GM19023 (cell line): ENCODE measurements around the gene RND3.

Source experiments
- ATAC-seq: cut with Tn5 transposase; IDR thresholded peaks from one replicate; pipeline ENCODE4 v1.9.1; 2021; ENCODE audit warnings: mild to moderate bottlenecking, moderate library complexity; ENCODE audit not compliant: unreplicated experiment

Gene RND3, protein sequence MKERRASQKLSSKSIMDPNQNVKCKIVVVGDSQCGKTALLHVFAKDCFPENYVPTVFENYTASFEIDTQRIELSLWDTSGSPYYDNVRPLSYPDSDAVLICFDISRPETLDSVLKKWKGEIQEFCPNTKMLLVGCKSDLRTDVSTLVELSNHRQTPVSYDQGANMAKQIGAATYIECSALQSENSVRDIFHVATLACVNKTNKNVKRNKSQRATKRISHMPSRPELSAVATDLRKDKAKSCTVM

DNA sequence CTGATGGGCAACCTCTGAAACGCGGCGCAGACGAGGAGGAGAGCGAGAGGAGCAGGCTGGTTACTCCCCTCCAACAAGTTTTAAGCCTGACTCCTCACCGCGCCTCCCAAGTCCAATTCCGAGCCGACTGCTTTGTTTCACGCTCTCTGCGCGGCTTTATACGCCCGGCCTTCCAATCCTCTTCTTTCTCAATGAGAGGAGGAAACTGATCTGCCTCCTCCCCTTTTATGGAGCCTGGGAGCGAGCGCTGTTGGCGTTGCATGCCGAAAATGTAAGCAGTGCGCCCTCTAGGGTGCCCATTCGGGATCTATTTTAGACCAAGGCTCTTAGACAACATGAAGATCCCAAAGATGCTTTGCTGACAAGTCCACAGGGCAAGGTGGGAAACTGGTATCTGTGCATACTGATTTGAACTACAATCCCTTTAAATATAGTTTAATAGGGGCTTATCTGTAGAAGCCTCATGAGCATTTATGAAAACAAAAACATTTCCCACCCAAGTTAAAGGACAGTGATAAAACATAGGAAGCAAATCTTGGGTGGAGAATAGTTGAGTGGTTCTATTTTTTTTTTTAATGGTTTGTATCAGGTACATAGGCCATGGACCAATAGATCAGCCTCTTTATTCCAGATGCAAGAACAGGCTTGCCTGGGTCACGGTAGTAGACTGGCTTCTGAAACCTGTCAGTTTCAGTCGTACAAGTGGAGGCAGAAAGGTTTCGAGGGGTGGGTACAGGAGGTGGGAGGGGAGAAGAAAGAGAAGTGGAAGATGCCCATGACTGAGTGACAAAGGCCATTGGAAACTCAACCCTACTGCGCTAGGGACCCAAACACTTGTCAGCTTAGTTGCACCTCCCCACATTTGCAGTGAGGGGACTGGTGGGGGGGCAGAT, at the start of gene RND3:
RND3 (minus strand) TSS at position 131 of the 893 bp plus-strand sequence. CDS start 250 bp downstream, outside the sequence.
- peak; percentile 74 for ATAC-seq

DNA sequence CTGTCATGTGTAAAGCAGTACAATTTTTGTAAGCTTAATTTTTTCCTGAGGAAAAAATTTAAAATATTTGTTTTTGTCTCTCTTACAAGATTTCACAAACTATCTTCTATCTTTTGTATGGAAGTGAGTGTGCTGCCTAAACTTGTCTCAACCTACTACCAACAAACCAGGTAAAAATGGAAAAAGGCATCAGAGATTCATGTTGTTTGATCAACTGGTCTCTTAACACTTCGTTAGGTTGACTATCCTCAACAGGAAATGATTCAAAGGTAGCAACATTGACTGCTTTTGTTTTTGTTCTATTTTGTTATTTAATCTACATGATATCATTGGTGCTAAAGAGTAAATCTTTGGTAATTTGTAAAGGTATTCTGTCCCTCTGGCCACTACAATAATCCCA, 47.7 kb upstream of the RND3 start:
- no peak for ATAC-seq

DNA sequence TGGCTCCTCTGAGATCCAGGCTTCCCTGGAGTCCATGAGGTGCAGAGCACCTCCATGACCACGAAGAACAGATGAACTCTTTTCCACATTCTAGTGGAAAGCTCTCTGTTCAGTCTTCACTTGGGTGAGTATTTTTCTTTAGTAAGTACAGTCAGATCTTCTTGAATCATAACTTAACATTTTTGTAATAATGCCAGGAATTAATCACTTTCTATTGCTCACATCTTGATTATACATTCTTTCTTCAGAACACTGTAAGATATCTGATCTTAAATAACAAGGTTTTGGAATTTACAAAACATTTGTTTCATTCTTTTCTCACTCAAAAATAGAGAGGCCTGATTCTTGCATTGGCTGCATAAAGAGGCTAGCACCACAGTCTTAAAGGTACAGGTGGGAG, 45.4 kb upstream of the RND3 start:
- ATAC-seq, result no peak

DNA sequence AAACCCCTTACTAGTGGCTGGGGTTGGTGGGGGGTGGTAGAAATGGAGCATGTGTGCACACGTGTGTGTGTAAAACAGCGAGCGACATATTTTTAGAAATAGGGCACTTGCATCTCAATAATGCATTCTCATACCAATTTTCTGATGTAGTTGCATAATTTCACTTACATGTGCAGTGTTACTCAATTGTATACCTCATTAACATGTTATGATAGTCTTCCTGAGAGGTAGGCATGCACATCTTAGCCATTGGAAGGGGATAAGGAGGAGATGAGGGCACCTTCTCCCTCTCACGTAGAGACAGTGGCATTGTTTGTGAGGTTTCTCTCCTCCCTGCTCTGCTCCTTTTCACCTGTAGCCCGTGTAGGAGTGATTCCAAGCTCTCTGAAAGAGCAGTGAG, 44.6 kb upstream of the RND3 start:
- ATAC-seq, result no peak

DNA sequence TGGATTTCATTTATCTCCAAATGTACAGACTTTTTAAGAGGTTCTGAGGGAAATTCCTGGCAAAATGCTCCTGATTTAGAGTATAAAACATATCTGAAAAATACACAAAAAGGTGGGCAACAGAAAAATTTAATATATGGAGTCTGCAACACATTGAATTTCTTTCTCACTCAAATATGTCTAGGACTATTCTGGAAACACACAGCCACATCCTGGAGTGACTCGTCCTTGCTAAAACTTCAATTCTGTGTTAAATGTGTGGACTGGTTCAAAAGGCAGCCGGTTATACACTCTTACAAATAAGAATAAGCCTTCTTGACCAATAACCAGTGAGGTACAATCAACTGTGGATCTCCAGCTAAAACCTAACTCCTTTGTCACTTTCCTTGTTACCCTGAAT, 44.1 kb upstream of the RND3 start:
- ATAC-seq, result no peak

DNA sequence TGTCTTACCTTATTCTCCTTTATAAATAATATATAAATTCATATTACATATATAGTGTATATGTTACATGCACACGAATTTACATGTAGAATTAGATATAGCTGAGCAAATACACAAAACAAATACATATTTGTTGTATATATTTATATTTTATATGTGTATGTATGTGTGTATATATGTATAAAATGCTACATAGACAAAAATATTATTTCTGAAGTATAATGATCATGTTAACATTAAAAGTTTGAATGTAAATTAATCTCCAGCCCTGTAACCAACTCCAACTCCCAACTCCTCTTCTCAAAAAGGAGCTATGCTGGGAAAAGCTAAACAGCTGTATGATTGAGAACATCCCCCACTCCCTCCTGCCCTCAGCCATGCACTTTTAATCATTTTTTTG, 42.7 kb upstream of the RND3 start:
- ATAC-seq, result no peak

DNA sequence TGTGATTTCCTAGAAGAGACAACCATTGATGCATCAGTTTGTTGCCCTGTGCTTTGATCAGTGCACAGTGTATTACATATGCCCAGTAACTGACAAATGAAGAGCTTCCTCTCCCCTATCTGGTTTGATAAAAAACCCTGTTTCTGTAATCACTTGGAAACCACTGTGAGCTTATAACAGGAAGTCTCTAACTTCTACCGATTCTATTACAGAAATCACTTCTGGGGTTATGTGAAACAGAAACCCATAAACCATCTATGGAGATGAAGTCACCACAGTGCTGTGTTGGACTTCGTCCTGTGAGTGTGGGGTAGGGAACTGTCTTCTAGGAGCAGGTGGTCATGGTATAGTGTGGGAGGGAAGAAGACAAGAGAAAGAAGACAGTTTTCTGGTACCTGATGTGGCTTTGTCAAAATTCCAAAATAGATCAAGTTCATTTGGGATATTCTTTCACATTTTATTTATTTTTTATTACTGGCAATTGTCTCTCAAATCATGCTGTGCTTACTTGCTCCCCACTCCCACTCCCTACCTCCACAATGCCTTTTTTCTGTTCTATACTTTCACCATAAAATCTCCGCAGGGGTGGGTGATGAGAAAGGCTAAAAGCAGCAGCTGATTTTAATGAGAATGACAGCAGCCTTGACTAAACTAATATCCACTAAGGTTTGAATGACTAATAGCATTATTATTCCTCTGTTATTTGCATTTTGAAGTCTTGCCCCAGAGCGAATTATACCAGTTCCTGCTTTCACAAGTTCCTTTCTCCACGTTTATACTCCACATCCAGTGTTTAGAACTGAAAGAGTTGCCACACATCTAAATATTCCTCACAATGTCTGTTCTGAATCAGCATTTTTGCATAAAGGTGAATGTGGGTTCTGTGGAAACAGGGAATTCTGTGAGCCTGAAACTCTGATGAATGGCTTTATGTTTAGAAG, 41.7 kb upstream of the RND3 start:
- peak; percentile 99 for ATAC-seq

DNA sequence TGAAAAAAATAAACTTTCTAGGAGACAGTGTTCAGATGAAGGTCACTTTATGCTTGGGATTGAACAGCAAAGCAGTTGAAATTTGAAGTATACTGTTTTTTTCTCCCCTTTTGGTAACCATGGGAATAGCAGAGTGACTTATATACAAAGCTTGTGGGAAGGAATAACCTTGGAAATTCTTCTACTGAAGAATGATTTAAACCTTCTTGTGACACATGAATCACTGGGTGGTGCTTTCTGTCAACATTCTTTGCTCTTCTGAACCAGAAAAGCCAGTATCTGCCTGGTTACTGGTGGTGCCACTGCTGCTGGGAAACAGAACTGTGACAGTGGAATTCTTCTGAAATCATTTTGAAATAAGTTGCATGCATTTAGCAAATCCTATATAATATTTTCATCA, 39.4 kb upstream of the RND3 start:
- no peak for ATAC-seq

DNA sequence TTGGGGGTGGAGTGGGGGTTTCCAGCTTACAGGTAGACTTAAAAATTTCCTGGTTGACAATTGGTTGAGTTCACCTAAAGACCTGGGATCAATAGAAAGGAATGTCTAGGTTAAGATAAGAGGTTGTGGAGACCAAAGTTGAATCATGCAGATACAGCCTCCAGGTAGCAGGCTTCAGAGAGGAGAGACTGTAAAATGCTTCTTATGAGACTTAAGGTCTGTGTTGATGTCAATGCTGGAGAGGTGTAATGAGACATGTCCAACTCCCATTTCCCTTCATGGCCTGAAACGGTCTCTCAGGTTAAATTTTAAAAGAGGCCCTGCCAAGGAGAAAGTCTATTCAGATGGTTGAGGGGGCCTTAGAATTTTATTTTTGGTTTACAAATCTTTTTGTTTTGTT, 38.5 kb upstream of the RND3 start:
- ATAC-seq, result no peak

DNA sequence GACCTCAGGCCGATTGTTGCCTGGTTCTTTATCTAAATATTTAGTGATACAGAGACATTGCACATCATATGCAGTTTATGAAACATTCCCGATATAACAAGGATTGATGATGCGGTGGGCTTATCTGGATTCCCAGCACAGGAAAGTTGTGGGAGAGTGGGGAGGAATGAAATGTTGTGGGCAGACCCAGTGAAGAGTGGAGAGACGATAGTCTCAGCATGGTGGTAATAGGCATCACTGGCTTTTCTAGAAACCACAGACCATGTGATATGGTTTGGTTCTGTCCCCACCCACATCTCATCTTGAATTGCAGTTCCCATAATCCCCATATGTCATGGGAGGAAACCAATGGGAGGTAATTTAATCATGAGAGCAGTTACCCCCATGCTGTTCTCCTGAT, 34.8 kb upstream of the RND3 start:
- ATAC-seq, result no peak

DNA sequence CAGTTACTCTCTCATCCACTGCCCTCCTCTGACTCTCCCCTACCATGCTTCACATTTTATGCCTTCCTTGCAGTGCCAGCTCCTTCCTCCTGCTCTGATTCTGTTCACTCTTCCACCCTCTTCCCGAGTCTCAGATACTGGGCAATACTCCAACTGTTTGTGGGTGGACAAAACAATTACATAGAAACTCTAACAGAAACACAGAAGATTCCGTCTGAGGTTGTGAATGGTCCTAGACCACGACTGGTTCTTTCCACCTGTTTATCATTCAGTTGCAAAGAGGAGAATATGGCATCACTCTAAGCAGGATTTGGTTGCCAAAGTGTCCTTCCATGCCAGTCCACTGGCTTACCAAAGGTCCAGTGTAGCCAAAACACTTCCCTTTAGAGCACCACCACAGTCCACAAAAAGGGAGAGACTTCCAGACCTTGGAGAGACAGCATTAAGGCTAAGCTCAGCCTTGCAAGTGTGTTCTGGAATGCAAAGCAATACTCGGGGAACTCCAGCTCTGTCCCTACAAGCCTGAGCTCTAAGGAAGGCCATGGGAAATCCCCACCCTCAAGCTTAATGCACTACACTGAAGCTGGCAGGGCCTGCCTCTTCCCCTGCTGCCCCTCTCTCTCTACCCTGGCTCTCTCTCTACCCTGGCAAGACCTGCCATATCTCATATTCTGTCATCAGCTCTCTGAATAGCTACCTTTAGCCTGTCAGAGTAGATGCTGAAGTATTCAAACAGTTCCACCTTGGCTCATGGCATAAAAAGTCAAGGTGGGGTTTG, 33.6 kb upstream of the RND3 start:
- ATAC-seq, result no peak

DNA sequence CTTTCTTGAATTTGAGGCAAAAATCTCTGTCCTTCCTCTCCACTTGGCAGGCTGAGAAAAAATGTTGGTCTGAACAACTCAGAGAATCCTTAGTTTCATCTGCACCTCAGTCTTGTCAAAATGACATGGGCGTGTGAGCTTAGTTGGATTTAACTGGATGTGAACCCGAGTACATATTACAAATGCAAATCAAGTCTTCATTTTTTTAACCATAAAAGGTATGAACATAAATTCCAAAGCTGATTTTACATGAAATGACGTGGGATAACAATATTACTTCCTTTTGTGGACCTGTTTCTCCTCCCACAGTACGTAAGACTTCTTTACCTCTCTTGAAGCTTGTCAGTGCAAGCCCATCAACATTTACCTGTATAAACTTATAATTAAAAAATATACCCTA, 32.6 kb upstream of the RND3 start:
- ATAC-seq, result no peak

DNA sequence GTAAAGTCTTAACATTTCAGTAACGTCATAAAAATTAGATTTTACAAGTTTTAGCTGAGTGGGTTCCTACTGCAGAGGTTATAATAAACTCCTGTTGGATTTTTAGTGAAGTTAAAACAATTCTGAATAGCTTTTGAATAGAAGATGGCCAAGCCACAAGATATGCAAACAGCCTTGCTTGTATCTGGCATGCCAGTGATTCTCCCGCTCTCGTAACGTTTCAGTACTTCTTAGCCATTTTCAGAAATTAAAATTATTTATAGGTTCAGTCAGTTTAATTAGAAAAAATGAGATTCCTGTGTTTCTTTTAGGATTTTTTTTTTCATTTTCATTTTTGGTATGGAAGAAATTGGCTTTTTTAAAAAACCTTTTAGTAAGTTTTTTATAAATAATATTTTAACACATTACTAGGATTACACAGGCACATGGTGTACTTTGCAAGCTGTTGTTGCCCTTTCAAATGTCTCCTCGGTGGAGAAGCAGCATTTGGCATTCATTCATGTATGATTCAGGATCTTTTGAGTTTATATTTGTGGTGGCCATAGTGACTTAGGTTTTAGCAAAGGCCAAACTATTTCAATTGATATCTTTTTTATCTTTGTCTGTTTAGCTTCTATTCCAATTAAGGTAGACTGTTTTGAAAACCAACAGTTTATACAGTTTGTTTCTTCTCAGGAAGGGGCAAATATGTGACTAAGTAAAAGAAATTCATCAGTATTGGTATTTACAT, 30.6 kb upstream of the RND3 start:
- no peak for ATAC-seq

DNA sequence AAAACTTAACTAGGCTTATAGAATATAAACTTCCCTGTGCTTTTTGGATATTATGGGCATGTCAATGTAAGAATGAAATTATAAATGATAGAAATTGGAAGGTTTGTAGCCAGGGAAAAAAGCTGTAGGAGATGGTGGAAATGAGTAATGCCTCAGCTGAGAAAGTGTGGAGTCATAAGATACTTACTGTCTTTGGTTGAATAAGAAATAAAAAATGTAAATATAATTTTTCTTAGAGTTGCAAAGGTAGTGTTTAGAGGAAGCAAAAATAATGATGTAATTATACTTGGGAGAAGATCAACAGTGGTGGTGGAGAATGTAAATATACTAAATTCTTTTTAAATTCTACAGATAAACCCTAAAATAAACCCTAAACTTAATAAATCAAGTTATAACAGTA, 26.2 kb upstream of the RND3 start:
- ATAC-seq, result no peak

DNA sequence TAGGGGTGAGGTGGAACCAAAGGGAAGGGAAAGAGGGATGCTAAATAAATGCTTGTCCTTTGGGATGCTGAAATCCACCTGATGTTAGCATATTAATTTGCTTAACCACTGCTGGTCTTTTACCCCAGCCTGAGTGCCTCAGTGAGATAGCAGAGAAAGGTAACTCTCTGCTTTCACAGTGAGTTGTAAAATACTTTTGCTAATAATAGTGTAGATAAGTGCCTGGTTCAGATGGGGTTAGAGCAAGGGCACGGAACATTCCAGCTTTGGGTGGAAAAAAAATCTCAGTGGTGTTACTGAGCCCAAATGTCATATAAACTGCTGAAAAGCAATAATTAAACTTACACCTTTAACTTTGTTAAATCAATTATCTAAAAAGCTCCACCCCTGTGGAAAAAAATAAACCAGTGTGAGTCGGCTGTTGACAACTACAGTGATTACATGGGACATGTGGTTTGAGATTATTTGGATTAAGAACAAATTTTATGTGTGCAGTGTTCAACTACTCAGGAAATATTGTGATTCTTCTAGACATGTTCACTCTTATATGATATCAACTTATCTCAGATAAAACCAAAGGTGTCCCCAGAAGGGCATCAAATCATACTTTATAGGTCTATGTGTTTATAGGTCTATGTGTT, 21.1 kb upstream of the RND3 start:
- ATAC-seq, result no peak

DNA sequence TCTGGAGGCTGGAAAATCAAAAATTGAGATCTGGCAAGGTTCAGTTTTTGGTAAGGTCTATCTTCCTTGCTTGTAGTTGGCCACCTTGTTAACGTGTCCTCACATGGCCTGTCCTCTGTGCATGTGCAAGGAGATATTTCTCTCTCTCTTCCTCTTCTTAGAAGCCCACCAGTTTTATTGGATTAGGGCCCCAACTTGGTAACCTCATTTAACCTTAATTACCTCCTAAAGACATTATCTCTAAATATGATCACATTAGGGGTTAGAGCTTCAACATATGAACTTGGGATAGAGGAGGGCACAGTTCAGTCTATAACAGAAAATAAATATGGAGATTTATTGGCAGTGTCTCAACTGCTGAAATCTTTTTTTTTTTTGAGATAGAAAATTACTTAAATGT, 19.6 kb upstream of the RND3 start:
- ATAC-seq, result no peak

DNA sequence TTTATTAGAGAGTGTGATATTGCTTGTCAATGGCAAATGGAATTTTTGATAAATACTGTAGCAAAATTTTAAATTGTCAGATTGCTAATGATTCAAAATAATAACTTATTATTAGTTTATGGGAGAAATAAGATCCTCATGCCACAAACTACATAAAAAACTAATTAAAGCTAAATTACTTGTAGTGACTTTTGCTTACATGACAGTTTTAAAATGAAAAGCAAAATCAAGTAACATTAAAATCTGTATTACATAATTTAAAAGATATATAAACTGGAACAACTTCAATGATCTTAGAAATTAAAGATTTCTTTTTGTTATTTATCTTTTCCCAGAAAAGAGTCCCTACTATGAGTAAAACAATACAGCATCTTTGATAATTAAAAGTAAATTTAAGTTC, 17.7 kb upstream of the RND3 start:
- no peak for ATAC-seq

DNA sequence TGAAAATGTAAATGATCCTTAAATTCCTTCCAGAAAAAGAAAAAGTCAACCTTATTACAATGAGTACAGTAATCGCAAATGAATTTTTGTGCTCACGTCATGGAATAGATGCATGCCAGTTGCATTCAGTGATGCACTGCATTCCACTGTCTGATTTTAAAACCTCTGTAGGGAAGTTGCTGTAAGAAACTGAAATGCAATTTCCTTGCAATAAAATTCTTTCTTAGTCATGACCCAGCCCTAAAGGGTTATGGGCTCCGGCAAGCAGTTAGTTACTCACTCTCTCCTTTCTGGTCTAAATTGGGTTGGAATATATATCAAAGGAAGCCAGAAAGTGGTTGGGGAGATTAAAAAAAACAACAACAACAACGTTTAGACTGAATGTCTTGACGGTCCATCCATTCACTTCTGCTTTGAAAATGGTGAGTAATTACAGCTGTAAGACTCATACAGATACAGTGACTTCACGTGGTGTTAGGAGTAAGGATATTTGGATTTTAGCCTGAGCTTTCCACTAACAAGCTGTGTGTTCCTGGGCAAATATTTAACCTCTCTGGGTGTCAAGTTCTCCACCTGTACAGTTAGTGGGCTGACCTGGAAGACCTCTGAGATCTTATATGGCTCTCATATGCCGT, 8.6 kb upstream of the RND3 start:
- ATAC-seq, result no peak

DNA sequence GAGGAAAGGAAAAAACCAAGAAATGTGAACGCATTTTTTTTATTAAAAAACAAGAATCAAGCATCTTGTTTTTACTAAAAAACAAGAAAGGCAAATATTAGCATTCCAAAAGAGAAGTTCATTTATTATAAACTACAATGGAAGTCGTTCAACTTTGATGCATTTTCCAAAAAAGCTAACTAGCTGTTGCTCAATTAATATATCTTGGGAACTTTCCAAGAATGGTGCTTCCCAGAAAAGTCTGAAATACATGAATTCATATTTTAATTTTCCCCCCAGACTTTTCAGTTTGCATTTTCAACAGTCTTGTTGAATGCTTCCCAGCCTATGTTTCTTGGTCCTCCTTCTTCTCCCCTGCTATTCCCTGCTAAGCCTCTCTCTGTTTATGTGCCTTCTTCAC, 7.5 kb upstream of the RND3 start:
- no peak for ATAC-seq
